Transverse colon (tissue), 4 donors: ENCODE results near the gene PSMD14. TPM values are rescaled to one million over a fixed set of nuclear protein-coding genes. Genes with fewer than 3 reads are reported as not detected.

Experiments used
- DNase-seq: peaks from one replicate; pipeline ENCODE4 v3.0.0-alpha.2; 2019
- H3K27ac ChIP-seq, 4 donors: fragments of 200-600 bp; sonication (generic); 2 replicates each; pipeline ENCODE4 v1.5.1; 2016 to 2018; ENCODE audit warnings: inconsistent platforms in 4 of 4
- H3K27me3 ChIP-seq: fragments of 200-600 bp; sonication (generic); 2 replicates; pipeline ENCODE4 v1.5.1; 2017; ENCODE audit warnings: inconsistent platforms
- H3K36me3 ChIP-seq, 4 donors: fragments of 200-600 bp; sonication (generic); 2 replicates each; pipeline ENCODE4 v1.5.1; 2017 to 2019; ENCODE audit warnings: inconsistent platforms in 4 of 4
- H3K4me1 ChIP-seq, 4 donors: fragments of 200-600 bp; sonication (generic); 2 replicates each; pipeline ENCODE4 v1.5.1; 2017 to 2020; ENCODE audit warnings: inconsistent platforms in 4 of 4
- H3K4me3 ChIP-seq, 4 donors: fragments of 200-600 bp; sonication (generic); 1 replicate in 1 of 4; 2 replicates in 3 of 4; pipeline versions ENCODE4 v1.5.1 to v1.6.1; 2017 to 2019; ENCODE audit warnings: inconsistent platforms in 4 of 4
- H3K9me3 ChIP-seq, 2 donors: fragments of 200-600 bp; sonication (generic); 2 replicates each; pipeline ENCODE4 v1.5.1; 2017 to 2019; ENCODE audit warnings: inconsistent platforms in 2 of 2
- EP300 ChIP-seq: sonication (generic); formaldehyde crosslinking; IDR thresholded peaks from one replicate; pipeline ENCODE4 v1.6.1; 2017; ENCODE audit warnings: antibody characterized with exemption, low read depth
- POLR2A ChIP-seq: fragments of 450-650 bp; IDR thresholded peaks from one replicate; pipeline ENCODE4 v1.6.1; 2016; ENCODE audit warnings: antibody characterized with exemption, mild to moderate bottlenecking, moderate library complexity
- POLR2AphosphoS5 ChIP-seq, 3 donors: sonication (generic); formaldehyde crosslinking; IDR thresholded peaks; one replicate each; pipeline ENCODE4 v1.6.1; 2016; ENCODE audit warnings: antibody characterized with exemption in 3 of 3
- WGBS, 2 donors: methylation state at CpG; one replicate each; pipeline ENCODE4 v1.1.5; 2018; ENCODE audit warnings: low coverage in 1 of 2; 5-methylcytosine and 5-hydroxymethylcytosine counted together
- in situ Hi-C, 4 donors: fragments of 200-750 bp; cut with MboI; loops; one replicate each; pipeline versions ENCODE4 v1.15.0 to v1.15.1; 2017; ENCODE audit warnings: low sequenced_read_pairs in 3 of 4, low pct_ligation_motif_present in 1 of 4, low pct_unique_long_range_greater_than_20kb in 1 of 4
- intact Hi-C: fragments of 100-400 bp; cut with DNase I; formaldehyde crosslinking; loops from one replicate; pipeline ENCODE4 v1.15.1; 2023; ENCODE audit warnings: low total_unique reads
- total RNA-seq, 4 donors: library from RNA; depleted of rRNA; stranded (reverse); fragments of >200 nt; gene quantifications; one replicate each; pipeline ENCODE4 v1.1.0, GENCODE V29; 2016
- TF ChIP-seq, protein P1 (sequence below), 5 experiments: fragments of 200-600 bp in 3 of 5; fragments of 450-650 bp in 2 of 5; sonication (generic) in 3 of 5; IDR thresholded peaks; 1 replicate in 2 of 5; 2 replicates in 3 of 5; pipeline ENCODE4 v1.5.1; 2016 to 2017; ENCODE audit warnings: antibody characterized with exemption in 5 of 5, inconsistent platforms in 3 of 5, mild to moderate bottlenecking in 2 of 5, moderate library complexity in 1 of 5

Gene PSMD14
- total RNA-seq, 4 donors from 2014 or later: 5.2 to 30.1 (median 22.6) TPM

DNA sequence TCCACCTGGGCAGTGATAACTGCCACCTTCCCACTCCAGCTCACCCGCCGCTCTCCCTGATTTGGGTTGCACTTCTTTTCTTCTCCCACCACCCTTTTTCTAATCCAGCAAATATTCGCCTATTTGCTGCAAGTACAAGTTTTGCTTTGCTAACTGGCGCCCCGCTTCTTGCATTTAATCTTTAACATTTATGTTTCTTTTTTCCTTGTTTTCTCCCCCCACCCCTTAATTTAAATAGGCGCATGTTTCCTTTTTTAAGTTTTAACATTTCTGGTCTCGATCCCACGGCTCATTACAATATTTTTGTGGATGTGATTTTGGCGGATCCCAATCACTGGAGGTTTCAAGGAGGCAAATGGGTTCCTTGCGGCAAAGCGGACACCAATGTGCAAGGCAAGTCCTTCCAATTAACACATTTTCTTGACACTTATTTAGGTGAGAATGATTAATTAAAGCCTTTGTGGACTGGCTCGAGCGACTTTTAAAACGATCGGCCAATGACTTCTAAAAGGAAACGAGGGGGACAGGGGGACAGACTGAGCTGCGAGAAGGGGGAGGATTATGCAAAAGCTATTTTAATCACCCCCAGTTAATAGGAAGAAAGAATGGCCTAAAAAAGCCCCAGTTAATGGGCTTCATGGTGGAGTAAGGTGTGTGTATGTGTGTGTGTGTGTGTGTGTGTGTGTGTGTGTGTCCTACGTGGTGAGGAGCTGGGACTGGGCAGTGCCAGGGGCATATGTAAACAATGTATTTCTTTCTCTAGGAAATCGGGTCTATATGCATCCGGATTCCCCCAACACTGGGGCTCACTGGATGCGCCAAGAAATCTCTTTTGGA lies 109.4 kb downstream of the PSMD14 start:
- TF ChIP-seq EP300 (no peak), POLR2A (no peak), POLR2AphosphoS5 (IDR thresholded peaks at IDR 0.05) (no peak)
- TF ChIP-seq, protein P1, sequence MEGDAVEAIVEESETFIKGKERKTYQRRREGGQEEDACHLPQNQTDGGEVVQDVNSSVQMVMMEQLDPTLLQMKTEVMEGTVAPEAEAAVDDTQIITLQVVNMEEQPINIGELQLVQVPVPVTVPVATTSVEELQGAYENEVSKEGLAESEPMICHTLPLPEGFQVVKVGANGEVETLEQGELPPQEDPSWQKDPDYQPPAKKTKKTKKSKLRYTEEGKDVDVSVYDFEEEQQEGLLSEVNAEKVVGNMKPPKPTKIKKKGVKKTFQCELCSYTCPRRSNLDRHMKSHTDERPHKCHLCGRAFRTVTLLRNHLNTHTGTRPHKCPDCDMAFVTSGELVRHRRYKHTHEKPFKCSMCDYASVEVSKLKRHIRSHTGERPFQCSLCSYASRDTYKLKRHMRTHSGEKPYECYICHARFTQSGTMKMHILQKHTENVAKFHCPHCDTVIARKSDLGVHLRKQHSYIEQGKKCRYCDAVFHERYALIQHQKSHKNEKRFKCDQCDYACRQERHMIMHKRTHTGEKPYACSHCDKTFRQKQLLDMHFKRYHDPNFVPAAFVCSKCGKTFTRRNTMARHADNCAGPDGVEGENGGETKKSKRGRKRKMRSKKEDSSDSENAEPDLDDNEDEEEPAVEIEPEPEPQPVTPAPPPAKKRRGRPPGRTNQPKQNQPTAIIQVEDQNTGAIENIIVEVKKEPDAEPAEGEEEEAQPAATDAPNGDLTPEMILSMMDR (IDR thresholded peaks at IDR 0.05): no peak
- Histone ChIP-seq H3K4me3 (no peak overlapping the region), H3K27ac (no peak overlapping the region), H3K36me3 (no peaks in the 10 kb centered on the region), H3K4me1 (peaks cover 23 to 50% (median 37%) of the 10 kb centered on the region in 4 donors), H3K9me3 (no peaks in the 10 kb centered on the region), H3K27me3 (peaks cover 95% of the 10 kb centered on the region)
- in situ Hi-C loops: no loop called here
- 15 to 20% methylated on average over 17 to 21 of the region's 21 CpGs for WGBS, 2 donors
- DNase-seq: no peak
- intact Hi-C loops: no loop called here

DNA sequence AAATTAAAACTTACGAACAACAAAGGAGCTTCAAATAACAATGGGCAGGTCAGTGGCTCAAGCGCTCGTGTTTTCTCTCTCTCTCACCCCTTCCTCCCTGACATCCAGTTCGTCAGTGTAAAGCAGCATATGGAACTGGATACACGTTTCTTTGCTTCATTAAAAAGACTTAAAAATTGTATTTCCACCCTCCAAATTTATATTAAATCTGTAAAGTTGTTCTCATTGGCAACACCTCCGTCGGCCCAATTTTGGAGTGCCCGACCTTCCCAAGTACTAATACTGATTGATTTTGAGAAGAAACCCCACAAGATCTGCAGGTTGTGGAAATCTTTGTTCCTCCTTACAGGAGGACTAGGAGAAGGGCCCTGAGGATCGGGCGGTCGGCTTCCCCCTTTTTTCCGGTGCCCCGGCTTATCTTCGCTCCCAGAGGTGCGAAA lies 110.1 kb downstream of the PSMD14 start:
- H3K9me3 ChIP-seq: no peaks in the 10 kb centered on the region
- H3K4me3 ChIP-seq: peak overlapping the region in 1 of 4 donors; percentile 6
- no peak for TF ChIP-seq POLR2A
- TF ChIP-seq POLR2AphosphoS5 (IDR thresholded peaks at IDR 0.05): no peak
- TF ChIP-seq, protein P1 (IDR thresholded peaks at IDR 0.05): no peak
- WGBS, 2 donors: 8 to 17% methylated on average over 5 to 15 of the region's 15 CpGs
- no peak overlapping the region for H3K27ac ChIP-seq
- DNase-seq: no peak
- intact Hi-C loops: no loop called here
- H3K4me1 ChIP-seq: peaks cover 23 to 53% (median 39%) of the 10 kb centered on the region in 4 donors
- in situ Hi-C loops: no loop called here
- no peaks in the 10 kb centered on the region for H3K36me3 ChIP-seq
- peaks cover 100% of the 10 kb centered on the region for H3K27me3 ChIP-seq

DNA sequence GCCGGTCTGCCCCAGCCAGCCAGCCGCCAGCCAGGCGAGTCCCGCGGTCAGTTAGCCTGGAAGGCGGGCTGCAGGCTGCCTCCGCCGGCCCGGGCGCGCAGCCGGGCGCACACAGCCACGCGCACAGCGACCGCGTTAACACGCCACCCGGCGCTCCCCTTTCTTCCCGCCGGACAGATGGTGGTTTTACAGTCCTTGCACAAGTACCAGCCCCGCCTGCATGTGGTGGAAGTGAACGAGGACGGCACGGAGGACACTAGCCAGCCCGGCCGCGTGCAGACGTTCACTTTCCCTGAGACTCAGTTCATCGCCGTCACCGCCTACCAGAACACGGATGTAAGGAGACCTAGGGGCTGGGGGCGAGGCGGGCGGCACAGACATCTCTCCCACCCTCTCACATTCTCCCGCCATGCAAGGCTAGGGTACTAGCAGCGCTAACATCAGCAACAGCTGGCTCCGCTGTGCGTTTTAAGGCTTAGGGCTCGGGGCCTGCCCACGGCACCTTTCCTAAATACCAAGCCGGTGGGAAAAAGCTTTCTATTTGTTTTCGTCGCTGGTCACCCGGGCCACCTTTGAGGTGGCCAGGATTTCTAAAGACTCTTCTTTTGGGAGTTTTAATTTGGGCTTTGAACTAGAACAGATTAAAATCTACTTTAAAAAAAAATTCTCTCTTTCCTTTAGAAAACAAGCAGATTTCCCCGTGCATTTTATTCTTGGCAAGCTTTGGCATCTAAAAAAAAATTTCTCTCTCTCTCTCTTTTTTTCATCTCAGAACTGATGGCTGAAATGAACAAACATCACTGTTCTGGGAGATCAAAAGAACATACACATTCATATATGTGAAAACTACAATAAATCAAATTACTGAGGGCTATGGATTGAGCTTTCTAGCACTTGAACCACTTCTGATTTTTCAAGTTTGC lies 110.8 kb downstream of the PSMD14 start:
- no peaks in the 10 kb centered on the region for H3K9me3 ChIP-seq
- TF ChIP-seq EP300: no peak
- TF ChIP-seq POLR2AphosphoS5 (IDR thresholded peaks at IDR 0.05): no peak
- no peak for TF ChIP-seq POLR2A
- TF ChIP-seq, protein P1 (IDR thresholded peaks at IDR 0.05): no peak
- H3K27ac ChIP-seq: no peak overlapping the region
- in situ Hi-C loops (no loop called here), intact Hi-C loops (no loop called here)
- DNase-seq: peak; percentile 33
- no peaks in the 10 kb centered on the region for H3K36me3 ChIP-seq
- H3K4me1 ChIP-seq: peaks cover 23 to 59% (median 45%) of the 10 kb centered on the region in 4 donors
- peak overlapping the region in 1 of 4 donors; percentile 6 for H3K4me3 ChIP-seq
- WGBS, 2 donors: 0 to 6% methylated on average over 1 to 49 of the region's 49 CpGs
- peaks cover 100% of the 10 kb centered on the region for H3K27me3 ChIP-seq

DNA sequence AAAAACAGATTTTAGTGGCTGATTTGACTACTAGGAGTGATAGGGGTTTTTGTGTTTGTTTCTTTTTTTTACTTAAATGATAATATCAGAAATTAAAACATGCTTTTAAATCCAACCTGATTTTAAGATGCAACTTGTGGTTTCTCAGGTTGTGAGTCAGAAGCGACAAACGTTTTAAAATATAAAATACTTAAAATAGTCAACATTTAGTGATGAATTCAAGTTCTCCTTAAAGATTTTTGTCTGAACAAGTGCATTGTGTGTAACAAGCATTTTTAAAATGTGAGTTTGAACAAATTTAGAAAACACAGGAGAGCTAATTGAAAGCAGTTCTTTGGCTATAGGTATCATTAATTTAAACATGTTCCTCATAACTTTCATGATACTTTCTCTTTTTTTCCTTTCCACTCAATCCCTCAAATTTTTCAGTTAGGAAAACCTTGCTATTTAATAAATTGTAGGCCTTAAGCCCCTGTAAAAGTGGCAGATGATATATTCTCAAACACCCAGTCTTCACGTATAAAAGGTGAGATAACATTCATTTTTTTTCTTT lies 111.5 kb downstream of the PSMD14 start:
- Histone ChIP-seq H3K36me3 (no peaks in the 10 kb centered on the region), H3K27me3 (peaks cover 100% of the 10 kb centered on the region), H3K4me3 (no peak overlapping the region), H3K27ac (no peak overlapping the region), H3K9me3 (no peaks in the 10 kb centered on the region), H3K4me1 (peaks cover 22 to 56% (median 42%) of the 10 kb centered on the region in 4 donors)
- DNase-seq: no peak
- intact Hi-C loops (no loop called here), in situ Hi-C loops (no loop called here)
- TF ChIP-seq POLR2AphosphoS5 (IDR thresholded peaks at IDR 0.05): no peak
- TF ChIP-seq, protein P1 (IDR thresholded peaks at IDR 0.05): no peak
- WGBS, 2 donors: 59 to 62% methylated on average over 3 of the region's 3 CpGs
